Measurements from ENCODE around the gene PLEKHA6.

Gene PLEKHA6

GRCh38 chr1:204323887-204324286 lies 35.8 kb downstream of the PLEKHA6 start:
- TF ChIP-seq CTCF (IDR thresholded peaks at IDR 0.05; ENCODE audit: control insufficient read depth, extremely low read depth, insufficient read depth): no peak
- H3K4me3 ChIP-seq (ENCODE audit: low read depth, low read length): no peak overlapping the region
- DNase-seq (ENCODE audit: low read depth): no peak

- TF ChIP-seq CTCF (IDR thresholded peaks at IDR 0.05; ENCODE audit: control insufficient read depth, extremely low read depth, insufficient read depth): no peak
- DNase-seq (ENCODE audit: low read depth): no peak
- H3K4me3 ChIP-seq (ENCODE audit: low read depth, low read length): no peak overlapping the region
These were observed 37.3 kb downstream of the PLEKHA6 start for GRCh38 chr1:204322339-204322868.

GRCh38 chr1:204321665-204322064 lies 38.1 kb downstream of the PLEKHA6 start:
- no peak for TF ChIP-seq CTCF (IDR thresholded peaks at IDR 0.05; ENCODE audit: control insufficient read depth, extremely low read depth, insufficient read depth)
- no peak for DNase-seq (ENCODE audit: low read depth)
- no peak overlapping the region for H3K4me3 ChIP-seq (ENCODE audit: low read depth, low read length)

DNA sequence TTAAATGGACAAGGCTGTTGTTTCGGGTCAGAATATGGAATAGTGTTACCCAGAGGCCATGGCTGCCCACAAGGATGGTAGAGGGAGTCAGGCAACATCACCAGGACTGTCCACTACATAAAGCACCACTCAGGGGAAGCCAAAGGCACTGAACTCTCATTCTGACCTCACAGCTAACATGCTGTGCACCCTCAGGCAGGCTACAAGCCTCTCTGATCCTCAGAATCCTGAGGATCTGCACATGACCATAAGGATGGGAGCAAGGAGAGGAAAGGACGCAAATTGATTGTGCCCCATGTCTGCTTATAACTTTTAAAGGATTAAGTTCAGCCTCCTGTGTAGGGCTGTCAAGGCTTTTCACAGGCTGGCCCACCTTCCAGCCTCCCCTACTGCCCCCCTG lies 38.7 kb downstream of the PLEKHA6 start:
- H3K4me3 ChIP-seq (ENCODE audit: low read depth, low read length): no peak overlapping the region
- DNase-seq (ENCODE audit: low read depth): no peak
- TF ChIP-seq CTCF (IDR thresholded peaks at IDR 0.05; ENCODE audit: control insufficient read depth, extremely low read depth, insufficient read depth): no peak

- H3K4me3 ChIP-seq (ENCODE audit: low read depth, low read length): no peak overlapping the region
- no peak for TF ChIP-seq CTCF (IDR thresholded peaks at IDR 0.05; ENCODE audit: control insufficient read depth, extremely low read depth, insufficient read depth)
- no peak for DNase-seq (ENCODE audit: low read depth)
These were observed 39.3 kb downstream of the PLEKHA6 start for GRCh38 chr1:204320382-204320804.

GRCh38 chr1:204319462-204319861 lies 40.3 kb downstream of the PLEKHA6 start:
- no peak for DNase-seq (ENCODE audit: low read depth)
- TF ChIP-seq CTCF (IDR thresholded peaks at IDR 0.05; ENCODE audit: control insufficient read depth, extremely low read depth, insufficient read depth): no peak
- H3K4me3 ChIP-seq (ENCODE audit: low read depth, low read length): no peak overlapping the region

GRCh38 chr1:204319027-204319426 lies 40.7 kb downstream of the PLEKHA6 start:
- DNase-seq (ENCODE audit: low read depth): no peak
- H3K4me3 ChIP-seq (ENCODE audit: low read depth, low read length): no peak overlapping the region

More at GRCh38 chr1:204319027-204319426, 40.7 kb downstream of the PLEKHA6 start:
- no peak for TF ChIP-seq CTCF (IDR thresholded peaks at IDR 0.05; ENCODE audit: control insufficient read depth, extremely low read depth, insufficient read depth)

All from LNCaP clone FGC (cell line).